HG02623 (cell line): Measurements from ENCODE around the gene CENATAC.
A peak's percentile ranks its signal among the peaks of the same experiment; 100 is the strongest.
"Not testable (repeated sequence)": the region's sequence is repeated elsewhere in the genome, so short reads cannot be mapped to it uniquely, and the experiment has no call there.

Source experiments
- ATAC-seq: cut with Tn5 transposase; IDR thresholded peaks from one replicate; pipeline ENCODE4 v1.9.1; 2021; ENCODE audit warnings: moderate library complexity; ENCODE audit not compliant: unreplicated experiment

The CENATAC gene

DNA sequence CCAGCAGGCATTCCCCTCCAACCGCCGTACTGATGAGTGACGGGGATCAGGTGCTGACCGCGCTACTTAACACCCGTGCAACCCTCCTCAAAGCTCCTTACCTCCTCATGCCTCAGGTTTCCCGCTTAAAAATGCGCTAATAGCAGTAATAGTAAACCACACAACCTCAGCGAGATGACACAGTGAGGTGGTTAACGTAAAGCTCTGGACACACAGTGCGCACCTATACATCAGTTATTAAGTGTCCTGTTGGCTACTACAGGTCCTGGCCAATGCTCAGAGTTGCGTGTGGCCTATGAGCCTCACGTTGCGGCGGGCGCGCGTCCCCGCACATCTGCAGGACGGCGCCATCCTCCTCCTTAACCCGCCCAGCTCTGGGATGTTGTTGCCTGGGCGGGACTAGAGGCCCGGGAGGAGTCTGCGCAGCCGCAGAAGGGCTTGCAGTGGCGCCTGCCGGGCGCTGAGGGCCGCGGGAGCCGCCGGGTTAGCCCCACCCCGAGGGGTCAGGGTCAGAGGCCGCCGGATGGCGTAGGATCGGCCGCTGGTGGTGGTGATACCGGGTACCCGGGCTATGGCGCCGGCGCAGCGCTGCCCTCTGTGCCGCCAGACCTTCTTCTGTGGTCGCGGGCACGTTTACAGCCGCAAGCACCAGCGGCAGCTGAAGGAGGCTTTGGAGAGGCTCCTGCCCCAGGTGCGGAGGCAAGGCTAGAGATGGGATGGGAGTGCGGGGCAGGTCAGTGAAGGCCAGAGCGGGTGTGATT, at the start of gene CENATAC:
TSS of gene CENATAC (plus strand) at position 512 of the 761 bp plus-strand sequence. CDS start at position 572, 60 bp downstream.
- ATAC-seq: peak; percentile 90

- no peak for ATAC-seq
Observed at GRCh38 chr11:118953265-118953664, 44.7 kb upstream of the CENATAC start.

DNA sequence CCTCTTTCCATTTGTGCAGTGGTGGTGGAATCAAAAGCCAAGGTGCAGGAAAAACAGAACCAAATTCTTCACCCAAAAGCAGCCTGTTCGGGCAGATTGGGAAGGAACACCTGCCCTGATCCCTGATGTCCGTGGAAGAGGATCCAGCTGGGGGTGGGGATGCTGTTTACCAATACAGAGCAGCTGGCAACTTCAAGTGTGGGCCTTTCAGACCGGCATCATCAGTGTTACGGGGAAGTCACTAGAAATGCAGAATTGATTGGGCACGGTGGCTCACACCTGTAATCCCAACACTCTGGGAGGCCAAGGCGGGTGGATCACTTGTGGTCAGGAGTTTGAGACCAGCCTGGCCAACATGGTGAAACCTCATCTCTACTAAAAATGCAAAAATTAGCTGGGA, 44.0 kb upstream of the CENATAC start:
- ATAC-seq: not testable (repeated sequence)

- ATAC-seq: peak; percentile 68
Observed at GRCh38 chr11:118956094-118956846, 41.7 kb upstream of the CENATAC start, which contains the start of gene UPK2. Gene UPK2 (plus strand): TSS chr11:118956298. CDS start chr11:118956351, 53 bp downstream.

DNA sequence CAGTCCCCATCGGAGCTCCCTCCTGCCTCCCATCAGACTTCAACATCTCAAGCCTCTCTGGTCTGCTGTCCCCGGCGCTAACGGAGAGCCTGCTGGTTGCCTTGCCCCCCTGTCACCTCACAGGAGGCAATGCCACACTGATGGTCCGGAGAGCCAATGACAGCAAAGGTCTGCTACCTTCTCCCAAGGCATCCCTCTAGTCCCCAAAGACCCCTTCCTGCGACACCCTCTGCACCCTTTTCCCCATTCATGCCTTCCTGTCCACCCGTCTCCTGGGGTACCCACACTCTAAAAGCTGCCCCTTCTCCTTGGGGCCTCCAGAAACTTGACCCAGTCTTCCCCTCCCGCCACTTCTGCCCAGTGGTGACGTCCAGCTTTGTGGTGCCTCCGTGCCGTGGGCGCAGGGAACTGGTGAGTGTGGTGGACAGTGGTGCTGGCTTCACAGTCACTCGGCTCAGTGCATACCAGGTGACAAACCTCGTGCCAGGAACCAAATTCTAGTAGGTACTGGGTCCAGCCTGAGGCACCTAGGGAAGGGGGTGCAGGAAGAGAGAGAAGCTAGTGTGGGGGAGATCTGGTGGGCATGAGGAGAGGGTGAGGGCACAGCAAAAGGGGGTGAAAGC, 41.0 kb upstream of the CENATAC start:
- ATAC-seq: no peak

DNA sequence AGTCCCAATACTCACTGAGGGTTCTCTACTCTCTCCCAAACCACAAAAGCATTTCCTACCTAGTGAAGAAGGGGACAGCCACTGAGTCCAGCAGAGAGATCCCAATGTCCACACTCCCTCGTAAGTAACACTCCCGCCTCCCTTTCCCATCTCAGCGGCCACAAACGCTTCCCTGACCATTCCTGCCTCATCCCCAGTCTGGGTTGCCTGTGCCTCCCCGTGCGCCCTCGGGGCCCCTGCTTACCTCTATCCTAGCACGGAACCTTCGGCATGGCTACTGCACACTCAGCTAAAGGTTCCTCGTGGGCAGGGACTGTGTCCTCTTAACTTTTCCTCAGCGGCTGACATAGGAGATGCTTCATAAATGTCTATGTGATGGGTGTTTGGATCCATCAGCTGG, 40.4 kb upstream of the CENATAC start:
- ATAC-seq: no peak

GRCh38 chr11:118957968-118958367, 40.0 kb upstream of the CENATAC start:
- ATAC-seq: no peak

GRCh38 chr11:118958577-118958976, 39.4 kb upstream of the CENATAC start:
- no peak for ATAC-seq

GRCh38 chr11:118961189-118961588, 36.7 kb upstream of the CENATAC start:
- no peak for ATAC-seq

- no peak for ATAC-seq
Observed at GRCh38 chr11:118961591-118961990, 36.3 kb upstream of the CENATAC start.

GRCh38 chr11:118969508-118969907, 28.4 kb upstream of the CENATAC start:
- not testable (repeated sequence) for ATAC-seq

DNA sequence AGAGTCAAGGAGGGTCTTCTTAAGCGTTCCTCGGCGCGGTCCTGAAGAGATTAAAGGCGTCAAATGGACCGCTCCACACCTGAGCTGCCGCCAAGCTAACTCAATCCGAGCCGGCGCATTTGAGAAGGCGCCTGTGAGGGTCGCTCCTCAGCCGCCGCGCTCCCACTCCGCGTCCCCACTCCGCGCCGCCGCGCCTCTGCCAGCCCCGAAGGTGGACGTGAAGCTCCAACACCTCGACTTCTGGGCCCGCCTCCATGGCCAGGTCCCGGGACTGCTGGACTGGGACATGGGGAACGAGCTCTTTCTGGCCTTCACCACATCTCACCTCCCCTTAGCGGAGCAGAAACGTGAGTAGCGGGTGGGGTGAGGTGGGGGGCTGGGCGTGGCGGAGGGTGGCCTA, 26.3 kb upstream of the CENATAC start, which contains the start of gene FOXR1:
TSS of gene FOXR1 (plus strand) at position 116 of the 400 bp plus-strand sequence. CDS start at position 287, 171 bp downstream.
- no peak for ATAC-seq

DNA sequence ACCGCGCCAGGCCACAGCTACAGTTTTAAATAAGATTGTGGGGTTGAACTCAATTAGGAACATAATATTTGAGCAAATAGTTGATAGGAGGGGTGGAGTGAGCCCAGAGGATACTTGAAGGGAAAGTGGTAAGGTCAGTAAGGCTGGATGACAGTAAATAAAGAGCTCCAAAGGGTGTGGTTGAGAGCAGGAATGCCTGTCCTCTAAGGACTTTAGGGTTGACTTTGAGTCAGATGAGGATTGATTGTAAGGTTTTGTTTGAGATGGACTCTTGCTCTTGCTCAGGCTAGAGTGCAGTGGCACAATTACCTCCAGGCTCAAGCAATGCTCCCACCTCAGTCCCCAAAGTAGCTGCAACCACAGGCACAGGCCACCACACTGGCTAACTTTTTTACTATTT, 24.0 kb upstream of the CENATAC start:
- ATAC-seq: no peak

GRCh38 chr11:118975771-118976709, 21.9 kb upstream of the CENATAC start:
- no peak for ATAC-seq

GRCh38 chr11:118979434-118979833, 18.5 kb upstream of the CENATAC start:
- ATAC-seq: no peak

DNA sequence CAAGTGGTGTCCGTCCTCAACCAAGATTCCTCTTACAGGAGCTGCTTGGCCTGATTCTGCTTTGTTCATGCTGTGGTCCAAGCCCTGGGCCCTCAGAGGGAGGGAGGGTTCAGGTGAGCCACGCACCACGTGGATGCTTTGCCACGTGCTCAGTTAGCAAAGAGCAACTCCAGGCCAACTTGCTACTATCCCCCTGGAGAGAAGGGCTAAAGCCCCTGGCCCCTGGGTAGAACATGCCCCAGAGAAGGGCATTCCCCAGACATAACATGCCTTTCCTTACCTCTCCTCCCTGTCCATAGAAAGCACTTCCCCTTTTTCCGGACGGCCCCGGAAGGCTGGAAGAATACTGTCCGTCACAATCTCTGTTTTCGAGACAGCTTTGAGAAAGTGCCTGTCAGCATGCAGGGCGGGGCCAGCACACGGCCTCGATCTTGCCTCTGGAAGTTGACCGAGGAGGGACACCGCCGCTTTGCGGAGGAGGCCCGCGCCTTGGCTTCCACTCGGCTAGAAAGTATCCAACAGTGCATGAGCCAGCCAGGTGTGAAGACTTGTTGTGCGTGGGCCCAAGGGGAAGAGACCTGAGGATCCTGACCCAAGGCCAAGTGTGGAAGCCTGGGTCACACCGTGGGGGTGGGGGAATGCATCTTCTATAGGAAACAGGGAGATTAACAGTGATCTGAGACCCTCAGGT, 17.6 kb upstream of the CENATAC start:
- no peak for ATAC-seq

DNA sequence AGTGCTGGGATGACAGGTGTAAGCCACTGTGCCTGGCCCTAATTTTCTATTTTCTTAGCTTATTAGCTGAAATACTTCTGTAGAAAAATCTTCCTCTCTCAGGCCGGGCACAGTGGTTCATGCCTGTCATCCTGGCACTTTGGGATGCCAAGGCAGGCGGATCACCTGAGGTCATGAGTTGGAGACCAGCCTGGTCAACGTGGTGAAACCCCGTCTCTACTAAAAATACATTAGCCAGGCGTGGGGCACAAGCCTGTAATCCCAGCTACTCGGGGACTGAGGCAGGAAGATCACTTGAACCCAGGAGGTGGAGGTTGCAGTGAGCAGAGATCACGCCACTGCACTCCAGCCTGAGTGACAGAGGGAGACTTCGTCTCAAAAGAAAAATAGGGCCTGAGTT, 13.6 kb upstream of the CENATAC start:
- not testable (repeated sequence) for ATAC-seq

DNA sequence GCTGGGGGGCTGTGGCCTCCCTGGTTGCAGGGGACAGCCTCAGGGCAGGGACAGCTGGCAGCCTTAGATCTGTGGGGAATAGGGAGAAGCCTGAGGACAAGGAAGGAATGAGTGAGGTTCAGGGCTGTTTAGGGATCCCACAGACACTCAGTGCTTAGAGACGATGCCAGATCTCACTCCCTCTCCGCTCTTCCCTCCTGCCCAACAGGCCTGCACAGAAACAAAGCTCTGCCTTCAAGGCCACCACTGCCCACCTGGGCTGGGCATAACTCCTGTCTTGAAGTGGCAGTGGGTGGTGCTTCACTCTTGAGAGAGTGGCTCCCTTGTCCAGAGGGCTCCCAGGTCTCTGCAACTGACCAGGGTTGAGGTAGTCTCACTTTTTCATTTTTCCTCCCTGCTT, 13.1 kb upstream of the CENATAC start:
- no peak for ATAC-seq

DNA sequence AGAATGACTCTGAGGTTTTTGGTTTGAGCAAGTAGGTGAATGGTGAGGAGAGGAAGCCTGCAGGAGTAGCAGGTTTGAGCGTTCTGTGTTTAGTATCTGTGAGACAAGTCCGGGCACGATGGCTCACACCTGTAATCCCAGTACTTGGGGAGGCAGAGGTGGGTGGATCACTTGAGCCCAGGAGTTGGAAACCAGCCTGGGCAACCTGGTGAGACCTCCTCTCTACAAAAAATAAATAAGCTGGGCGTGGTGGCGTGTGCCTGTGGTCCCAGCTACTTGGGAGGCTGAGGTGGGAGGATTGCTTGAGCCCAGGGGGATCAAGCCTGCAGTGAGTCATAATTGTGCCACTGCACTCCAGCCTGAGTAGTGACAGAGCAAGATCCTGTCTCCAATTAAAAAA, 9.7 kb upstream of the CENATAC start:
- no peak for ATAC-seq
